SK-N-SH treated with all-trans-retinoic acid at 6 μM for 48 hours (cell line): ENCODE results near the gene CCDC150.

ENCODE experiments used
- ATAC-seq: fragments of 200-7000 bp; cut with Tn5 transposase; 3 replicates; pipeline ENCODE4 v1.9.1; 2020; ENCODE audit warnings: mild to moderate bottlenecking, moderate library complexity
- ARNTL ChIP-seq: fragments of 450-650 bp; formaldehyde crosslinking; IDR thresholded peaks from 2 replicates; pipeline ENCODE4 v1.5.0; 2020; ENCODE audit warnings: low read depth, mild to moderate bottlenecking, moderate library complexity, borderline replicate concordance
- BACH2 ChIP-seq: fragments of 250-450 bp; sonication (Bioruptor Pico); IDR thresholded peaks from 2 replicates; pipeline ENCODE4 v1.9.0; 2021; ENCODE audit warnings: mild to moderate bottlenecking, borderline replicate concordance
- CREB5 ChIP-seq: fragments of 250-450 bp; sonication (Bioruptor Pico); IDR thresholded peaks from 2 replicates; pipeline ENCODE4 v1.5.1; 2020; ENCODE audit warnings: low read depth, mild to moderate bottlenecking, moderate library complexity
- CSRNP3 ChIP-seq: fragments of 250-450 bp; sonication (Bioruptor Pico); IDR thresholded peaks from 2 replicates; pipeline ENCODE4 v1.5.1; 2021; ENCODE audit warnings: mild to moderate bottlenecking, moderate library complexity
- ESRRG ChIP-seq: fragments of 250-450 bp; sonication (Bioruptor Pico); IDR thresholded peaks from 2 replicates; pipeline ENCODE4 v1.6.1; 2021; ENCODE audit warnings: mild to moderate bottlenecking
- GLIS3 ChIP-seq: fragments of 250-450 bp; sonication (Bioruptor Pico); IDR thresholded peaks from 2 replicates; pipeline ENCODE4 v1.5.0; 2020; ENCODE audit warnings: mild to moderate bottlenecking, moderate library complexity
- ISL1 ChIP-seq: fragments of 250-450 bp; sonication (Bioruptor Pico); IDR thresholded peaks from 2 replicates; pipeline ENCODE4 v2.1.2; 2022; ENCODE audit warnings: mild to moderate bottlenecking, moderate library complexity
- PATZ1 ChIP-seq: fragments of 250-450 bp; sonication (Bioruptor Pico); IDR thresholded peaks from 2 replicates; pipeline ENCODE4 v1.8.0; 2020; ENCODE audit warnings: mild to moderate bottlenecking, moderate library complexity, borderline replicate concordance
- PPARA ChIP-seq: fragments of 250-450 bp; sonication (Bioruptor Pico); IDR thresholded peaks from 2 replicates; pipeline ENCODE4 v1.5.0; 2020; ENCODE audit warnings: mild to moderate bottlenecking, borderline replicate concordance
- RARB ChIP-seq: fragments of 250-450 bp; sonication (Bioruptor Pico); IDR thresholded peaks from 2 replicates; pipeline ENCODE4 v1.8.0; 2021; ENCODE audit warnings: mild to moderate bottlenecking, moderate library complexity
- SNAI2 ChIP-seq: fragments of 250-450 bp; sonication (Bioruptor Pico); IDR thresholded peaks from 2 replicates; pipeline ENCODE4 v1.5.0; 2020; ENCODE audit warnings: mild to moderate bottlenecking, moderate library complexity
- TCF4 ChIP-seq: fragments of 250-450 bp; sonication (Bioruptor Pico); IDR thresholded peaks from 2 replicates; pipeline ENCODE4 v1.8.0; 2021; ENCODE audit warnings: mild to moderate bottlenecking, moderate library complexity, borderline replicate concordance
- TOX ChIP-seq: fragments of 250-450 bp; sonication (Bioruptor Pico); IDR thresholded peaks from 2 replicates; pipeline ENCODE4 v1.8.0; 2021; ENCODE audit warnings: mild to moderate bottlenecking, moderate library complexity, borderline replicate concordance
- TSHZ2 ChIP-seq: fragments of 250-450 bp; sonication (Bioruptor Pico); IDR thresholded peaks from 2 replicates; pipeline ENCODE4 v1.5.0; 2020; ENCODE audit warnings: mild to moderate bottlenecking, moderate library complexity
- ZC3H10 ChIP-seq: fragments of 250-450 bp; sonication (Bioruptor Pico); IDR thresholded peaks from 2 replicates; pipeline ENCODE4 v1.5.1; 2021; ENCODE audit warnings: mild to moderate bottlenecking, moderate library complexity
- ZFP3 ChIP-seq: fragments of 250-450 bp; sonication (Bioruptor Pico); IDR thresholded peaks from 2 replicates; pipeline ENCODE4 v1.5.0; 2020; ENCODE audit warnings: mild to moderate bottlenecking, moderate library complexity
- ZFP30 ChIP-seq: fragments of 450-650 bp; formaldehyde crosslinking; IDR thresholded peaks from 2 replicates; pipeline ENCODE4 v1.5.0; 2022; ENCODE audit warnings: mild to moderate bottlenecking, moderate library complexity
- ZNF565 ChIP-seq: fragments of 450-650 bp; formaldehyde crosslinking; conservative IDR thresholded peaks from 2 replicates; pipeline ENCODE4 v1.5.0; 2020; ENCODE audit warnings: low read depth, mild to moderate bottlenecking, moderate library complexity
- ZNF70 ChIP-seq: fragments of 450-650 bp; formaldehyde crosslinking; IDR thresholded peaks from 2 replicates; pipeline ENCODE4 v1.5.0; 2020; ENCODE audit warnings: mild to moderate bottlenecking, moderate library complexity
- ZNF8 ChIP-seq: fragments of 450-650 bp; formaldehyde crosslinking; IDR thresholded peaks from 2 replicates; pipeline ENCODE4 v1.5.0; 2020; ENCODE audit warnings: mild to moderate bottlenecking, moderate library complexity

CCDC150 gene

GRCh38 chr2:196591621-196592022 lies 47.9 kb upstream of the CCDC150 start:
- TF ChIP-seq SNAI2 (CRISPR knock-in tag) (no peak), ISL1 (CRISPR knock-in tag) (peak; percentile 20; the same call in 1 of the 2 replicates), ZC3H10 (CRISPR knock-in tag) (no peak), ARNTL (CRISPR knock-in tag) (no peak), ZFP3 (CRISPR knock-in tag) (no peak), ZNF70 (CRISPR knock-in tag) (no peak), ZNF565 (no peak), PATZ1 (CRISPR knock-in tag) (no peak), ESRRG (CRISPR knock-in tag) (0 out of 2 replicates have a peak, but pooled peaks have one; percentile 26), TOX (CRISPR knock-in tag) (no peak), PPARA (CRISPR knock-in tag) (no peak), TCF4 (peak; percentile 81), CSRNP3 (CRISPR knock-in tag) (no peak)
- TF ChIP-seq, all 23 proteins: peak for 3
- ATAC-seq, result no peak

- ATAC-seq, result peak; percentile 71
Measured at GRCh38 chr2:196592331-196592910, 47.1 kb upstream of the CCDC150 start.

GRCh38 chr2:196592911-196593881 lies 46.3 kb upstream of the CCDC150 start, which contains the start of gene HECW2:
Gene HECW2, minus strand, starts transcription at chr2:196593554.
- TF ChIP-seq ZFP30 (CRISPR knock-in tag), result no peak
- TF ChIP-seq RARB, result no peak
- TF ChIP-seq CREB5 (CRISPR knock-in tag), result no peak
- no peak for TF ChIP-seq ZNF70 (CRISPR knock-in tag)
- peak; percentile 81 for ATAC-seq

More at GRCh38 chr2:196592331-196592910, 47.1 kb upstream of the CCDC150 start:
- TF ChIP-seq GLIS3, result no peak
- no peak for TF ChIP-seq SNAI2 (CRISPR knock-in tag)
- TF ChIP-seq ARNTL (CRISPR knock-in tag), result no peak
- no peak for TF ChIP-seq BACH2 (CRISPR knock-in tag)
- no peak for TF ChIP-seq ZFP30 (CRISPR knock-in tag)
- TF ChIP-seq ZFP3 (CRISPR knock-in tag), result no peak
- TF ChIP-seq ESRRG (CRISPR knock-in tag), result no peak
- no peak for TF ChIP-seq ZNF70 (CRISPR knock-in tag)
- TF ChIP-seq ZNF565, result no peak
- no peak for TF ChIP-seq CSRNP3 (CRISPR knock-in tag)

- ATAC-seq, result no peak
- TF ChIP-seq SNAI2 (CRISPR knock-in tag) (no peak), ISL1 (CRISPR knock-in tag) (no peak), ZNF565 (no peak), CREB5 (CRISPR knock-in tag) (no peak), TCF4 (no peak), TSHZ2 (CRISPR knock-in tag) (no peak), ZFP3 (CRISPR knock-in tag) (no peak), GLIS3 (no peak), ARNTL (CRISPR knock-in tag) (no peak), ZFP30 (CRISPR knock-in tag) (no peak), ZNF8 (CRISPR knock-in tag) (no peak), PPARA (CRISPR knock-in tag) (no peak), ESRRG (CRISPR knock-in tag) (no peak)
Measured at GRCh38 chr2:196594158-196594557, 45.4 kb upstream of the CCDC150 start.
